Activated CD8-positive, alpha-beta T cell treated with anti-CD3 and anti-CD28 coated beads, Interleukin-2, amount 10 ng/mL, durations not matched to agents 7 days and 5 days (primary cell): Measurements from ENCODE around the gene PUS7. TPM values are rescaled to one million over a fixed set of nuclear protein-coding genes. Genes with fewer than 3 reads are reported as not detected.
"Not testable (repeated sequence)": the region's sequence is repeated elsewhere in the genome, so short reads cannot be mapped to it uniquely, and the experiment has no call there.

Experiments
- ATAC-seq: fragments of 150-1000 bp; cut with Tn5 transposase; one replicate; pipeline ENCODE4 v1.10.0; 2021; ENCODE audit warnings: moderate library complexity
- CTCF ChIA-PET: fragments of 350-600 bp; sonication (Branson Sonifier 250); formaldehyde crosslinking; loops from one replicate; lab custom pipeline; 2021; ENCODE audit warnings: antibody characterized with exemption; lab: Charles Lee
- POLR2A ChIA-PET: fragments of 350-600 bp; sonication (Branson Sonifier 250); formaldehyde crosslinking; loops from one replicate; lab custom pipeline; 2021; ENCODE audit warnings: antibody characterized with exemption; lab: Charles Lee
- DNase-seq: peaks from one replicate; pipeline ENCODE4 v3.0.0-alpha.2; 2020
- H3K27ac Mint-ChIP-seq: one replicate; pipeline ENCODE4 v1.8.0; 2021; ENCODE audit warnings: mild to moderate bottlenecking, mixed read lengths
- H3K27me3 Mint-ChIP-seq: one replicate; pipeline ENCODE4 v1.8.0; 2021; ENCODE audit warnings: low read depth, mixed read lengths
- H3K36me3 Mint-ChIP-seq: one replicate; pipeline ENCODE4 v1.8.0; 2021; ENCODE audit warnings: low read depth, mixed read lengths
- H3K4me1 Mint-ChIP-seq: one replicate; pipeline ENCODE4 v1.8.0; 2021; ENCODE audit warnings: low read depth, mixed read lengths
- H3K4me3 Mint-ChIP-seq: one replicate; pipeline ENCODE4 v1.8.0; 2021; ENCODE audit warnings: mild to moderate bottlenecking, mixed read lengths
- H3K9me3 Mint-ChIP-seq: one replicate; pipeline ENCODE4 v1.8.0; 2022; ENCODE audit warnings: mixed read lengths; ENCODE audit not compliant: insufficient read depth
- total RNA-seq, 2 experiments: library from RNA; stranded (reverse); gene quantifications; one replicate each; pipeline ENCODE4 v1.2.3, GENCODE V29; 2021

Gene PUS7
- total RNA-seq, 2 experiments from 2014 or later, result 12.9 to 15.0 TPM

DNA sequence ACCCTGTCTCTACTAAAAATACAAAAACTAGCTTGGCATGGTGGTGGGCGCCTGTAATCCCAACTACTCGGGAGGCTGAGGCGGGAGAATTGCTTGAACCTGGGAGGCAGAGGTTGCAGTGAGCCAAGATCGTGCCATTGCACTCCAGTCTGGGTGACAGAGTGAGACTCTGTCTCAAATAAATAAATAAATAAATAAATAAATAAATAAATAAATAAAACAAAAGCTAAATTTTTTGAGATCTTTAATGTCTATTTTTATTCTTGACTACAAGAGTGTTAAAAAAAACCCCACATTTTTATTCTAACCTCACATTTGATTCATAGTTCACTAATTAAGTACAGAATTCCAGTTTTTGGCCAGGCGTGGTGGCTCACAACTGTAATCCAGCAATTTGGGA is 5.7 kb upstream of the PUS7 start:
- H3K36me3 Mint-ChIP-seq, H3K9me3 Mint-ChIP-seq, ATAC-seq, H3K4me1 Mint-ChIP-seq, H3K27me3 Mint-ChIP-seq, H3K4me3 Mint-ChIP-seq, H3K27ac Mint-ChIP-seq, DNase-seq, CTCF ChIA-PET: not testable (repeated sequence)
- POLR2A ChIA-PET, result interaction anchor here (0.7 kb wide), 1 partner anchor 473 kb away, joined by 3 read pairs; no protein-coding TSS in a partner anchor

DNA sequence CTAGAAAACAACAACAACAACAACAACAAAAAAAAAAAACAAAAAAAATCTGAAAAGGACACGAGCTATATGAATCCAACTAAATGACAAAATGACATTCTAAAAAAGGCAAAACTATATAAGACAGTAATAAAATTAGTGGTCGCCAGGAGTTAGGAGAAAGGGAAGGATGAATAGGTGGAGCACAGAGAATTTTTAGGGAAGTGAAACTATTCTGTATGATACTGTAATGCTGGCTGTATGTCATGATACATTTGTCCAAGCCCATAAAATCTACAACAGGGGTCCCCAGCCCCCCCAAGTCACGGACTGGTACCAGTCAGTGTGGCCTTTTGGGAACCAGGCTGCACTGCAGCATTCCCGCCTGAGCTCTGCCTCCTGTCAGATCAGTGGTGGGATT is 2.8 kb upstream of the PUS7 start:
- H3K27ac Mint-ChIP-seq, result no peak overlapping the region
- H3K27me3 Mint-ChIP-seq, result peaks cover 5% of the 10 kb centered on the region
- no peak for ATAC-seq
- DNase-seq, result no peak
- H3K9me3 Mint-ChIP-seq, result no peaks in the 10 kb centered on the region
- POLR2A ChIA-PET, result no interaction called here
- peaks cover under 1% of the 10 kb centered on the region for H3K36me3 Mint-ChIP-seq
- peaks cover 13% of the 10 kb centered on the region for H3K4me1 Mint-ChIP-seq
- H3K4me3 Mint-ChIP-seq, result no peak overlapping the region
- CTCF ChIA-PET, result no interaction called here

DNA sequence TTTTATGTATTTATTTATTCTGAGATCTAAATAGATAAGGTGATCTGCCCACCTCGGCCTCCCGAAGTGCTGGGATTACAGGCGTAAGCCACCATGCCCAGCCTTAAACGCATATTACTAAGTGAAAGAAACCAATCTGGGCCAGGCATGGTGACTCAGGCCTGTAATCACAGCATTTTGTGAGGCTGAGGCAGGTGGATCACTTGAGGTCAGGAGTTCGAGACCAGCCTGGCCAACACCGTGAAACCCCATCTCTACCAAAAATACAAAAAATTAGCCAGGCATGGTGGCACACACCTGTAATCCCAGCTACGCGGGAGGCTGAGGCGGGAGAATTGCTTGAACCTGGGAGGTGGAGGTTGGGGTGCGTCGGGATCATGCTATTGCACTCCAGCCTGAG is 2.4 kb upstream of the PUS7 start:
- H3K4me1 Mint-ChIP-seq, result peaks cover 17% of the 10 kb centered on the region
- DNase-seq, CTCF ChIA-PET, H3K36me3 Mint-ChIP-seq, H3K27ac Mint-ChIP-seq, H3K27me3 Mint-ChIP-seq, H3K4me3 Mint-ChIP-seq, H3K9me3 Mint-ChIP-seq, ATAC-seq: not testable (repeated sequence)
- POLR2A ChIA-PET, result interaction anchor here (4.1 kb wide), 1 partner anchor 7 kb away, joined by 27 read pairs; the partner anchor contains the start of gene RINT1

DNA sequence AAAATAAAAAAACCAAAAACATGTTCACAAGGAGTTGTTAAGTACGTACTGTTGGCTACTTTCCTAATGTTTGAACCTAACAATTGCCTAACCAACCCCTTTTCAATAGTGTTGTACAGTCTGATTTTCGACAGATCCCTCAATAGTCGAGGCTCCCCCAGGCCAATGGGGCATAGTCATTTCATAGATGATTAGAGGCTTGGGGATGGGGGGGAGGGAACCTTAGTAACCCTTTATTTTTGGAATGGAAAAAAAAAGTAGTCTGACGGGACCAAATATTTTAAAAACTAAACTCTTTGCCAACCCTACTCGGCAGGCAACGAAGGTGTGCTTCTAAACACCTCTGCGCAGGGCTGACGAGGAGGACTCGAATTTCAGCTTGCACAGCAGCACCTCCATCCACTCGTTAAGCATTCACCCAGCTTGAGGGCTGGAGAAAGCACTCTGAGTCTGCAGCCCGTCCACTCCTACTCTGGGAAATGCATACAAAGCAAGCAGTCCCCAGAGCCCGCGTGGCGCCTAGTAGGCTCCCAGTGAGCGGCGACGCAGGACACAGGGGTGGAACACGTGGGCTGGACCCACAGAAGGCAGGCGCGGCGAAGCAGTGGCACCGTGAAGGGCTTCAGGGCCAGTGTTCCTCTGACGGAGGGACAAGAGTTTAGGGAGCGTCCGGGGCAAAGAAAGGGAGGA is 899 bp downstream of the PUS7 start:
- DNase-seq (peak; percentile 59), ATAC-seq (peak; percentile 47)
- ChIA-PET CTCF (interaction anchor here (1.2 kb wide), 1 partner anchor 11 kb away, joined by 3 read pairs; the partner anchor contains the start of gene RINT1), POLR2A (interaction anchor here (4.1 kb wide), 1 partner anchor 11 kb away, joined by 27 read pairs; the partner anchor contains the start of gene RINT1)
- Mint-ChIP-seq H3K27me3 (peaks cover 4% of the 10 kb centered on the region), H3K27ac (peak overlapping the region; percentile 92), H3K4me3 (peak overlapping the region; percentile 92), H3K36me3 (peaks cover 8% of the 10 kb centered on the region), H3K4me1 (peaks cover 19% of the 10 kb centered on the region), H3K9me3 (no peaks in the 10 kb centered on the region)

DNA sequence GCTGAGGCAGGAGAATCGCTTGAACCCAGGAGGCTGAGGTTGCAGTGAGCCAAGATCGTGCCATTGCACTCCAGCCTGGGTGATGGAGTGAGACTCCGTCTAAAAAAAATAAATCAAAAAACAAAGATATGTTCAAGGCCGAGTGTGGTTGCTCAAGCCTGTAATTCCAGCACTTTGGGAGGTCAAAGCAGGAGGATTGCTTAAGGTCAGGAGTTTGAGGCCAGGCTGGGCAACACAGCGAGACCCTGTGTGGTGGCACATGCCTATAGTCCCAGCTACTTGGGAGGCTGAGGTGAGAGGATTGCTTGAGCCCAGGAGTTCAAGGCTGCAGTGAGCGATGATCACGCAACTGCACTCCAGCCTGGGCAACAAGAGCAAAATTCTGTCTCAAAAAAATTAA is 1.5 kb downstream of the PUS7 start:
- not testable (repeated sequence) for DNase-seq, ATAC-seq, H3K27ac Mint-ChIP-seq, H3K36me3 Mint-ChIP-seq, H3K9me3 Mint-ChIP-seq, H3K27me3 Mint-ChIP-seq
- Mint-ChIP-seq H3K4me1 (peaks cover 19% of the 10 kb centered on the region), H3K4me3 (peak overlapping the region; percentile 22)
- ChIA-PET POLR2A (interaction anchor here (4.1 kb wide), 1 partner anchor 11 kb away, joined by 27 read pairs; the partner anchor contains the start of gene RINT1), CTCF (interaction anchor here (1.7 kb wide), 1 partner anchor 11 kb away, joined by 7 read pairs; the partner anchor contains the start of gene RINT1)

DNA sequence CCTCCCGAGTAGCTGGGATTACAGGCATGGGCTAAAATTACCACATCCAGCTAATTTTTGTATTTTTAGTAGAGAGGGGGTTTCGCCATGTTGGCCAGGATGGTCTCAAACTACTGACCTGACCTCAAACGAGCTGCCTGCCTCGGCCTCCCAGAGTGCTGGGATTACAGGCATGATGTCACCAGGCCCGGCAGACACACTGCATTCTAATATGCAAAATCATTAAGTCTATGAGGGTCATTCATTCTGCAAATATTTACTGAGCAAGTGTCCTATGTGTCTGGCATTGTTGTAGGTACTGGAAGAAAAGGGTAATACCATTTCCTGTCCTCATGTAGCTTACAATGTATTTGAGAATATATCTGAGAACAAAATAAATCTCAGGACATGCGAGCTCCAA is 2.7 kb downstream of the PUS7 start:
- no peak overlapping the region for H3K27ac Mint-ChIP-seq
- DNase-seq (no peak), ATAC-seq (no peak)
- ChIA-PET POLR2A (interaction anchor here (1.2 kb wide), 1 partner anchor 13 kb away, joined by 9 read pairs; the partner anchor contains the start of gene RINT1), CTCF (interaction anchor here (1.7 kb wide), 1 partner anchor 12 kb away, joined by 7 read pairs; the partner anchor contains the start of gene RINT1)
- H3K36me3 Mint-ChIP-seq, result peaks cover 13% of the 10 kb centered on the region
- no peaks in the 10 kb centered on the region for H3K9me3 Mint-ChIP-seq
- no peaks in the 10 kb centered on the region for H3K27me3 Mint-ChIP-seq
- peaks cover 24% of the 10 kb centered on the region for H3K4me1 Mint-ChIP-seq
- H3K4me3 Mint-ChIP-seq, result no peak overlapping the region

DNA sequence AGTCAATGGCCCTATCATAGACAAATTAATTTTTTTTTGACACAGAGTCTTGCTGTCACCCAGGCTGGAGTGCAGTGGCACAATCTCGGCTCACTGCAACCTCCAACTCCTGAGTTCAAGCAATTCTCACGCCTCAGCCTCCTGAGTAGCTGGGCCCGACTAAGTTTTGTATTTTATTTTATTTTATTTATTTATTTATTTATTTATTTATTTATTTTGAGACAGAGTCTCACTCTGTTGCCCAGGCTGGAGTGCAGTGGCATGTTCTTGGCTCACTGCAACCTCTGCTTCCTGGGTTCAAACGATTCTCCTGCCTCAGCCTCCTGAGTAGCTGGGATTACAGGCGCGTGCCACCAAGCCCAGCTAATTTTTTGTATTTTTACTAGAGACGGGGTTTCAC is 6.5 kb downstream of the PUS7 start:
- peaks cover 13% of the 10 kb centered on the region for H3K36me3 Mint-ChIP-seq
- peaks cover 21% of the 10 kb centered on the region for H3K4me1 Mint-ChIP-seq

DNA sequence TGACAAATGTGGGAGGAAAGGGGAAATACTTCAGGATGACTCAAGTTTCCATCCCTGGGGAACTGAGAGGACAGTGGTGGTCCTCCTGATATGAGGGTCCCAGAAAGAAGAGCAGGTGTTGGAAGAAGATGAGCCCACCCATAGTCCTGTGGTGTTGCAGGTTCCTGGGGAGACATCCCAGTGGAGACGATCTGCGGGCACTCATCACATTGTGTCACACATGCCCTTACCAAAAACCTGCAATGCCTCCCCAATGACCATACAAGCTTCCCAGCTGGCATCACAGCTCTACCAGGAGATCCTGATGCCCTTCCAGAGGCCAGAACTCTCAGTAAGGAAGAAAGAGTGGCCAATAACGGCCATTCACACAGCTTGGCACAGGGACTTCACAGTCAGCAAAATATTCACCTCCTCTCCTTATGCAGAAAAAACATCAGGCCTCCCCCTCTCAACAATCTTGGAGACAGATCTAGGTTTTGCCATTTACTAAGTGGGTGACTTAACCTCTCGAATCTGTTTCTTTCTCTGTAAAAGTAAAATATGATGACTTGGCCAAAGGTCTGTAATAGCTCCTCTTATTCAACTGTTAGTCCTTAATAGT is 9.0 kb downstream of the PUS7 start:
- POLR2A ChIA-PET, result interaction anchor here (0.7 kb wide), 1 partner anchor 572 kb away, joined by 4 read pairs; no protein-coding TSS in a partner anchor
- no peaks in the 10 kb centered on the region for H3K27me3 Mint-ChIP-seq
- CTCF ChIA-PET, result no interaction called here
- H3K4me1 Mint-ChIP-seq, result peaks cover 14% of the 10 kb centered on the region
- peaks cover 10% of the 10 kb centered on the region for H3K36me3 Mint-ChIP-seq
- H3K4me3 Mint-ChIP-seq, result no peak overlapping the region
- no peaks in the 10 kb centered on the region for H3K9me3 Mint-ChIP-seq
- DNase-seq (no peak), ATAC-seq (no peak)
- no peak overlapping the region for H3K27ac Mint-ChIP-seq

More for the DNA sequence above, 6.5 kb downstream of the PUS7 start:
- DNase-seq, H3K27me3 Mint-ChIP-seq, ATAC-seq, H3K9me3 Mint-ChIP-seq, H3K4me3 Mint-ChIP-seq, CTCF ChIA-PET, H3K27ac Mint-ChIP-seq: not testable (repeated sequence)
- POLR2A ChIA-PET, result interaction anchor here (1.6 kb wide), 1 partner anchor 16 kb away, joined by 5 read pairs; the partner anchor contains the start of gene RINT1

DNA sequence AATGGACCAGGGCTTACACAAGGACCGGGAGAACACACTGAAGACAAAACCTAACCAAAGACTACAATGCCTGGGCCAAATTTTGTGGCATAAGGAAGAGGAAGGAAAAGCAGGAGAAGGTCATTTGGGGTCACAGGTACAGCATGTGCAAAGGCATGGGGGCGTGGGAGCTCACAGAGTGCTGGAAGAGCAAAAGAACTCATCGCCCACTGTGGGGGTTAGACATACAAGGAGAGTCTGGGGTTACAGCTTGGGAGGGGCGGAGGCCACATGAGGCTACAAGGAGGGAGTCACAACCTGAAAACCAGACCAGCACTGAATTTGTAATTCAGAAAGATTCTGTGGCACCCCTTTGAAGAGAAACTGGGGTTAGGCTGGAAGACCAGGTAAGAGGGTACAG is 9.7 kb downstream of the PUS7 start:
- H3K36me3 Mint-ChIP-seq, result peaks cover 11% of the 10 kb centered on the region
- DNase-seq (no peak), ATAC-seq (no peak)
- peaks cover 14% of the 10 kb centered on the region for H3K4me1 Mint-ChIP-seq
- ChIA-PET CTCF (no interaction called here), POLR2A (interaction anchor here (0.7 kb wide), 1 partner anchor 572 kb away, joined by 4 read pairs; no protein-coding TSS in a partner anchor)
- no peaks in the 10 kb centered on the region for H3K9me3 Mint-ChIP-seq
- no peaks in the 10 kb centered on the region for H3K27me3 Mint-ChIP-seq
- no peak overlapping the region for H3K4me3 Mint-ChIP-seq
- H3K27ac Mint-ChIP-seq, result peak overlapping the region; percentile 44

DNA sequence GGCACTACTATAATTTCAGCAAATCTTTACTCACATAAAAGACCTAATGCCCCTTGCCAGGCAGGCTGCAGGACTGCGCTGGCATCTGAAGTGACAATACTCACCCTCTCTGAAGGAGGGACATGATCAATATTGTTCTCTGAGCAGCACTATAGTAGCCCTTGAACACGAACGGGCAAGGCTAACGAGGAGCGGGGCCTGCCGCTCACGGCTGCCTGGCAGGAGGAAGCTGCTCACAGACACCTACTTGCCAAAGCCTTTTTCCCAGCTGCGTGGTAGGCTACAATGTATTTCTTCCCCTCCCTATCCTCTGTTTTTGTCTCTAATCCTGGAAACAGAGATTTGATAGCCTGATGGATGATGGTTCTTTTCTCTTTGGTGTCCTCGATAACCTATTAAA is 19.9 kb downstream of the PUS7 start:
- ATAC-seq (no peak), DNase-seq (no peak)
- ChIA-PET POLR2A (no interaction called here), CTCF (no interaction called here)
- Mint-ChIP-seq H3K36me3 (peaks cover 34% of the 10 kb centered on the region), H3K9me3 (no peaks in the 10 kb centered on the region), H3K27me3 (no peaks in the 10 kb centered on the region), H3K4me1 (no peaks in the 10 kb centered on the region), H3K4me3 (no peak overlapping the region), H3K27ac (no peak overlapping the region)

DNA sequence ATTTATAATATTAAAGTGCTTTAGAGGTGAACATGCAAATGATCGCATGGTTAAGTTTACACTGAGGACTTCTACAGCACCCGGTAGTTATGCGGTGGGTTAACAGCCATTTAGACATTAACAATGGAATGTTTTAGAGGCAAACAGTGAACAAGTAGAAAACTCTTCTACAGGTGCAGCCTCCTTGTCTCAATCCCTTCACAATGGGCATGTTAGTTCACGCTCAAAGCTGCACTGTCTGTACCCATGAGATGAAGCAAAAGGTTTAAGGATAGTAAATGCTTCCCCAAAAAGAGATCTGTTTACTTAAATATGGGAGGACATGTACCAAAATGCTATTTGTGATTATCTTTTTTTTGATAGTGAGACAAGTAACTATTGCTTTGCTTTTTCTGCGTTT is 25.1 kb downstream of the PUS7 start:
- CTCF ChIA-PET, result no interaction called here
- H3K4me1 Mint-ChIP-seq, result no peaks in the 10 kb centered on the region

DNA sequence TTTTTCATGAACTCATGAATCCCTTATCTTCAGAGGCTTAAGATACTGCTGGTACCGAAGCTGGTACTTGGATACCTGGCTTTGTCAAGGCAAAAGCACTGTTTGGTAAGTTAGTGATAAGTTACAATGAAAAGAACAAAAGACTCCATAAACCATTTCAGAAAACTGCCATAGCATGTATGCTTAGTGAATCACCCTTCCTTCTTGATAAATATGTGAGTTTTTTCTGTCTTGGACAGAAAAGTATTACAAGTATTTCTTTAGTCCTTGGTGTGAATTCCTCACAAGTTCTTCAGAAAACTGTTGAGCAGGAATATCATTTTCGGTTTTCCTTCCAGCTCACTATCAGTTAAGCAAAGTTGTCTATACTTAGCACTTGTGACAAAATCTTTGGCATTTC is 25.6 kb downstream of the PUS7 start:
- Mint-ChIP-seq H3K36me3 (peaks cover 15% of the 10 kb centered on the region), H3K27ac (no peak overlapping the region), H3K27me3 (no peaks in the 10 kb centered on the region), H3K4me3 (no peak overlapping the region), H3K9me3 (no peaks in the 10 kb centered on the region), H3K4me1 (no peaks in the 10 kb centered on the region)
- CTCF ChIA-PET, result no interaction called here
- no peak for ATAC-seq
- DNase-seq, result no peak
- POLR2A ChIA-PET, result no interaction called here

More for the DNA sequence above, 25.1 kb downstream of the PUS7 start:
- Mint-ChIP-seq H3K27ac (no peak overlapping the region), H3K36me3 (peaks cover 17% of the 10 kb centered on the region), H3K4me3 (no peak overlapping the region), H3K9me3 (no peaks in the 10 kb centered on the region), H3K27me3 (no peaks in the 10 kb centered on the region)
- ATAC-seq (no peak), DNase-seq (no peak)
- POLR2A ChIA-PET, result no interaction called here
